ENCODE results near the gene LCN12. TPM values are rescaled to one million over a fixed set of nuclear protein-coding genes. Genes with fewer than 3 reads are reported as not detected.

Gene LCN12
- total and polyA plus RNA-seq, 7 donors, result 0.06 to 1.5 (median 0.27) TPM; not detected in 1

- no peak for TF ChIP-seq CTCF (IDR thresholded peaks at IDR 0.05)
- Histone ChIP-seq H3K36me3 (ENCODE audit: insufficient read depth in 1 of 2, low read depth in 1 of 2) (peaks cover 0 to 11% of the 10 kb centered on the region in 2 donors), H3K9me3 (no peaks in the 10 kb centered on the region), H3K27me3 (ENCODE audit: insufficient read depth in 3 of 3, low read length in 2 of 3) (peaks cover 0 to 19% (median 17%) of the 10 kb centered on the region in 3 donors), H3K27ac (no peak within 1 kb of the TSS), H3K4me1 (peaks cover 10% of the 10 kb centered on the region), H3K4me3 (peak within 1 kb of the TSS; percentile 11)
- intact Hi-C loops (cut with DNase I), result no loop called here
- WGBS, 3 donors, result 32 to 38% (median 36%) methylated on average over 30 to 35 of the region's 35 CpGs
- ATAC-seq (no peak), DNase-seq (no peak)
Measured at GRCh38 chr9:136996361-136997292, 44.6 kb downstream of the LCN12 start, which contains the start of gene CLIC3. Gene CLIC3, minus strand, starts transcription at chr9:136996568. Its CDS starts 25 bp downstream, at chr9:136996543.

- no peak overlapping the region for H3K4me3 ChIP-seq
- ATAC-seq, result no peak
- H3K9me3 ChIP-seq, result no peaks in the 10 kb centered on the region
- intact Hi-C loops (cut with DNase I), result no loop called here
- H3K27ac ChIP-seq, result no peak overlapping the region
- H3K36me3 ChIP-seq (ENCODE audit: insufficient read depth in 1 of 2, low read depth in 1 of 2), result peaks cover 0 to 11% of the 10 kb centered on the region in 2 donors
- H3K4me1 ChIP-seq, result peaks cover 10% of the 10 kb centered on the region
- no peak for TF ChIP-seq CTCF (IDR thresholded peaks at IDR 0.05)
- 76 to 83% (median 78%) methylated on average over 10 of the region's 10 CpGs for WGBS, 3 donors
- H3K27me3 ChIP-seq (ENCODE audit: insufficient read depth in 3 of 3, low read length in 2 of 3), result peaks cover 0 to 19% (median 17%) of the 10 kb centered on the region in 3 donors
- DNase-seq, result no peak
Measured at GRCh38 chr9:136997371-136997770, 45.3 kb downstream of the LCN12 start.

- peaks cover 0 to 19% (median 17%) of the 10 kb centered on the region in 3 donors for H3K27me3 ChIP-seq (ENCODE audit: insufficient read depth in 3 of 3, low read length in 2 of 3)
- ATAC-seq (no peak), DNase-seq (no peak)
- no peak for TF ChIP-seq CTCF (IDR thresholded peaks at IDR 0.05)
- H3K27ac ChIP-seq, result no peak overlapping the region
- WGBS, 3 donors, result 59 to 66% (median 65%) methylated on average over 18 of the region's 18 CpGs
- peaks cover 0 to 11% of the 10 kb centered on the region in 2 donors for H3K36me3 ChIP-seq (ENCODE audit: insufficient read depth in 1 of 2, low read depth in 1 of 2)
- H3K4me1 ChIP-seq, result peaks cover 7% of the 10 kb centered on the region
- intact Hi-C loops (cut with DNase I), result no loop called here
- H3K4me3 ChIP-seq, result no peak overlapping the region
- H3K9me3 ChIP-seq, result no peaks in the 10 kb centered on the region
Measured at GRCh38 chr9:136997830-136998234, 45.8 kb downstream of the LCN12 start.

- TF ChIP-seq CTCF (IDR thresholded peaks at IDR 0.05), result no peak
- Histone ChIP-seq H3K27me3 (ENCODE audit: insufficient read depth in 3 of 3, low read length in 2 of 3) (peaks cover 0 to 14% (median 11%) of the 10 kb centered on the region in 3 donors), H3K4me1 (no peaks in the 10 kb centered on the region), H3K36me3 (ENCODE audit: insufficient read depth in 1 of 2, low read depth in 1 of 2) (no peaks in the 10 kb centered on the region), H3K9me3 (no peaks in the 10 kb centered on the region), H3K4me3 (no peak overlapping the region), H3K27ac (no peak overlapping the region)
- DNase-seq, result no peak
- 65 to 72% (median 68%) methylated on average over 10 of the region's 10 CpGs for WGBS, 3 donors
- intact Hi-C loops (cut with DNase I), result no loop called here
- ATAC-seq, result no peak
Measured at GRCh38 chr9:137000177-137000930, 48.3 kb downstream of the LCN12 start.
